Body of pancreas (tissue), 4 donors: Measurements from ENCODE around the gene PDIK1L.

Source experiments
- POLR2A ChIP-seq, 3 donors: fragments of 450-650 bp; IDR thresholded peaks; one replicate each; pipeline ENCODE4 v1.6.1; 2016; ENCODE audit warnings: antibody characterized with exemption in 3 of 3, mild to moderate bottlenecking in 2 of 3
- TF ChIP-seq, protein P1 (sequence below), 7 experiments: fragments of 450-650 bp in 4 of 7; fragments of 200-600 bp in 3 of 7; sonication (generic) in 3 of 7; IDR thresholded peaks; one replicate each; pipeline ENCODE4 v1.5.1; 2016 to 2019; ENCODE audit warnings: antibody characterized with exemption in 7 of 7

DNA sequence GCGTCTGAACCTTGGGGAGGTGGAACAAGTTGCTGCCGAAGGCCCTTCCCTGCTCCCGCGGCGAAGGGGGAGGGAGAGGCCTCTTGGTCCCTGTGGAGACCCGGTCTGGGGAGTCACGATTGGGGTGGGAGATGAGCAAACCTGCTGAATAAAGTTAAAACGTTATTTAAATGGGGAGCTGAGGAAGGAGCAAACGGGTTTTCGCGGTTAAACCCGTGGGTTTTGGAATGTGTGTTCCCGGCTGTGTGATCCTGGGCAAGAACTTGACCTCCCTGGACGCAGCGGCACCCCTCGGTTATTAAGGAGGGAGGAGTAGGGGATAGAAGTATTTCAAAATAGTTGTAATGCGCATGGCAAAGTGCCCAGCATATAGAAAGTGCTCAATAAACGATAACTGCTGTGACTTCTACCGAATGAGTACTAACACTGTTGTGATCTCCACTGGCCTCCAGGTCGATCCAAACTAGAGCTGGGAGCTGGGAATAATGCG lies 50.6 kb downstream of the PDIK1L start:
- TF ChIP-seq, protein P1, sequence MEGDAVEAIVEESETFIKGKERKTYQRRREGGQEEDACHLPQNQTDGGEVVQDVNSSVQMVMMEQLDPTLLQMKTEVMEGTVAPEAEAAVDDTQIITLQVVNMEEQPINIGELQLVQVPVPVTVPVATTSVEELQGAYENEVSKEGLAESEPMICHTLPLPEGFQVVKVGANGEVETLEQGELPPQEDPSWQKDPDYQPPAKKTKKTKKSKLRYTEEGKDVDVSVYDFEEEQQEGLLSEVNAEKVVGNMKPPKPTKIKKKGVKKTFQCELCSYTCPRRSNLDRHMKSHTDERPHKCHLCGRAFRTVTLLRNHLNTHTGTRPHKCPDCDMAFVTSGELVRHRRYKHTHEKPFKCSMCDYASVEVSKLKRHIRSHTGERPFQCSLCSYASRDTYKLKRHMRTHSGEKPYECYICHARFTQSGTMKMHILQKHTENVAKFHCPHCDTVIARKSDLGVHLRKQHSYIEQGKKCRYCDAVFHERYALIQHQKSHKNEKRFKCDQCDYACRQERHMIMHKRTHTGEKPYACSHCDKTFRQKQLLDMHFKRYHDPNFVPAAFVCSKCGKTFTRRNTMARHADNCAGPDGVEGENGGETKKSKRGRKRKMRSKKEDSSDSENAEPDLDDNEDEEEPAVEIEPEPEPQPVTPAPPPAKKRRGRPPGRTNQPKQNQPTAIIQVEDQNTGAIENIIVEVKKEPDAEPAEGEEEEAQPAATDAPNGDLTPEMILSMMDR (IDR thresholded peaks at IDR 0.05): no peak
- TF ChIP-seq POLR2A (IDR thresholded peaks at IDR 0.05): no peak
